NOMO-1 (cell line): ENCODE results near the gene LRP5.
"Not testable (repeated sequence)": the region's sequence is repeated elsewhere in the genome, so short reads cannot be mapped to it uniquely, and the experiment has no call there.

Experiments
- DNase-seq, 2 experiments: peaks; one replicate each; lab custom pipeline; 2025; ENCODE audit not compliant: unreplicated experiment in 2 of 2; lab: John Stamatoyannopoulos, UW

The LRP5 gene

DNA sequence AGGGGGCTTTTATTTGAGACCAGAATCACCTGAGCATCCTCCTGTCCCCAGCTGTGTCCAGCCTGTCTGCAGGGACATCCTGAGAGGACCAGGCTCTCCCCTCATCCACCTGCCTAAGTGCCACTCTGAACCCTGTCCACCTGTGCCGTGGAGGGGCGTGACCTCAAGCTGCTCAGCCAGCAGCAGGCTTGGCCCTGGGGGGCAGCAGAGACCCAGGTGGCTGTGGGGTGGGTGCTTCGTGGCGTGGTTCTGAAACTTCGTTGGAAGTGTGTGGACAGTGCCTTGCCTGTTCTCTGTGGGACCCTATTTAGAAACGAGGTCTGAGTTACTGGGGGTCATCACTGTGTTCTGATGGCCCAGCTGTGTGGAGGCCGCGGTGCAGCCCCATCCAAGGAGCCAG is 72.7 kb downstream of the LRP5 start:
- DNase-seq, result no peak

DNA sequence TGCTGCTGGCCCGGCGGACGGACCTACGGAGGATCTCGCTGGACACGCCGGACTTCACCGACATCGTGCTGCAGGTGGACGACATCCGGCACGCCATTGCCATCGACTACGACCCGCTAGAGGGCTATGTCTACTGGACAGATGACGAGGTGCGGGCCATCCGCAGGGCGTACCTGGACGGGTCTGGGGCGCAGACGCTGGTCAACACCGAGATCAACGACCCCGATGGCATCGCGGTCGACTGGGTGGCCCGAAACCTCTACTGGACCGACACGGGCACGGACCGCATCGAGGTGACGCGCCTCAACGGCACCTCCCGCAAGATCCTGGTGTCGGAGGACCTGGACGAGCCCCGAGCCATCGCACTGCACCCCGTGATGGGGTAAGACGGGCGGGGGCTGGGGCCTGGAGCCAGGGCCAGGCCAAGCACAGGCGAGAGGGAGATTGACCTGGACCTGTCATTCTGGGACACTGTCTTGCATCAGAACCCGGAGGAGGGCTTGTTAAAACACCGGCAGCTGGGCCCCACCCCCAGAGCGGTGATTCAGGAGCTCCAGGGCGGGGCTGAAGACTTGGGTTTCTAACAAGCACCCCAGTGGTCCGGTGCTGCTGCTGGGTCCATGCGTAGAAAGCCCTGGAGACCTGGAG is 74.1 kb downstream of the LRP5 start:
- no peak for DNase-seq

DNA sequence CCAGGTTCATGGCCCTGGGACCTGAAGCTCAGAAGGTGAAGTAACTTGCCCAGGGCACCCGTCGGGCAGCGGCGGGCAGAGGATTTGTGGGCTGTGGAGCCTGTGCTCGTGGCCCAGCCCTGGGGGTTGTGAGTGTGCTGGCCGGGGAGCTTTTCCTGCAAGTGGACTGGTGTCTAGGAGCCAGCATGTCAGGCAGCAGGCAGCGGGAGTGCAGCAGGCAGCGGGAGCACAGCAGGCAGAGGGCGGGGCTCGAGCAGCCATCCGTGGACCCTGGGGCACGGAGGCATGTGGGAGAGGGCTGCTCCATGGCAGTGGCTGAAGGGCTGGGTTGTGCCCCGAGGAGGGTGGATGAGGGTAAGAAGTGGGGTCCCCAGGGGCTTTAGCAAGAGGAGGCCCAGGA is 75.4 kb downstream of the LRP5 start:
- DNase-seq, result no peak

DNA sequence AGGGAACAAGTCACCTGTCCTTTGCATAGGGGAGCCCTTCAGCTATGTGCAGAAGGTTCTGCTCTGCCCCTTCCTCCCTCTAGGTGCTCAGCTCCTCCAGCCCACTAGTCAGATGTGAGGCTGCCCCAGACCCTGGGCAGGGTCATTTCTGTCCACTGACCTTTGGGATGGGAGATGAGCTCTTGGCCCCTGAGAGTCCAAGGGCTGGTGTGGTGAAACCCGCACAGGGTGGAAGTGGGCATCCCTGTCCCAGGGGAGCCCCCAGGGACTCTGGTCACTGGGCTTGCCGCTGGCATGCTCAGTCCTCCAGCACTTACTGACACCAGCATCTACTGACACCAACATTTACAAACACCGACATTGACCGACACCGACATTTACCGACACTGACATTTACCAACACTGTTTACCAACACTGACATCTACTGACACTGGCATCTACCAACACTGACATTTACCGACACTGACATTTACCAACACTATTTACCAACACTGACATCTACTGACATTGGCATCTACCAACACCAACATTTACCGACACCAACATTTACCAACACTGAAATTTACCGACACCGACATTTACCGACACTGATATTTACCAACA is 76.3 kb downstream of the LRP5 start:
- DNase-seq, result no peak

DNA sequence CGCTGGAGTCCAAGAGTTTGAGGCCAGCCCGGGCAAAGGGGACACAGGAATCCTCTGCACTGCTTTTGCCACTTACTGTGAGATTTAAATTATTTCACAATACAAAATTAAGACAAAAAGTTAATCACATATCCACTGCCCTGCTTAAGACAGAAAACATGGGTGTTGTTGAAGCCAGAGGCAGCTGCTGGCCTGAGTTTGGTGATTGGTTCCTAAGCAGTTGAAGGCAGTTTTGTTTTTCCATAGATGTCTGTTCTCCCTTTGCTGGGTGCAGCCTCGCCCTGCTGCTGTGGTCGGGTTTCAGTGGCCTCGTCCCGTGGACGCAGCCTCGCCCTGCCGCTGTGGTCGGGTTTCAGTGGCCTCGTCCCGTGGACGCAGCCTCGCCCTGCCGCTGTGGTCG is 77.9 kb downstream of the LRP5 start:
- no peak for DNase-seq

DNA sequence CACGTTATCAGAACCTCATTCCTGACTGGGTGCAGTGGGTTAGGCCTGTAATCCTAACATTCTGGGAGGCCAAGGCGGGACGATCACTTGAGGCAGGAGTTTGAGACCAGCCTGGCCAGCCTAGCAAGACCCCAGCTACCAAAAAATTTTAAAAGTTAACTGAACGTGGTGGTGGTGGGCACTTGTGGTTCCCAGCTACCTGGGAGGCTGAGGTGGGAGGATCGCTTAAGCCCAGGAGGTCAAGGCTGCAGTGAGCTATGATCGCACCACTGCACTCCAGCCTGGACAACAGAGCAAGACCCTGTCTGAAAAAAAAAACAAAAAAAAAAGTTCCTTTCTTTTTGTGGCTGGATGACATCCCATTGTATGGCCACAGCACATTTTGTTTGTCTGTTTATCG is 80.4 kb downstream of the LRP5 start:
- no peak for DNase-seq

DNA sequence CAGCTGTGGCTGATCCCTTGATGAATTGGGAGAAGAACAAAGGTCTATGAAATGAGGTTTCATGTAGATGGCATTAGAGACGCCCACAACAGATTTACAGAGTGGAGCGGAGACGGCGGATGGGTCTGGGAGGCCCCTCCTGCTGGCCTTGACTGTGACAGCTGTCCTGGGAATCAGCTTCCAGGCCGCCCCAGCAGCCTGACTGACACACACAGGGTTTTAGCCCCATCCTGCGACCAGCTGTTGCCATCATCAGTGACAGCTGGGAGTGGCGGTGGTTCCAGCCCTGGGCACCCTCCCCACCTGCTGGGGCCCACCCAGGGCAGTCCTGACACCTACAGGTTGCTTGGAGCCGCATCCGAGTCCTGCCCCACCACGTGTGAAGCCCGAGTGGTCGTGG is 84.1 kb downstream of the LRP5 start:
- DNase-seq, result no peak

DNA sequence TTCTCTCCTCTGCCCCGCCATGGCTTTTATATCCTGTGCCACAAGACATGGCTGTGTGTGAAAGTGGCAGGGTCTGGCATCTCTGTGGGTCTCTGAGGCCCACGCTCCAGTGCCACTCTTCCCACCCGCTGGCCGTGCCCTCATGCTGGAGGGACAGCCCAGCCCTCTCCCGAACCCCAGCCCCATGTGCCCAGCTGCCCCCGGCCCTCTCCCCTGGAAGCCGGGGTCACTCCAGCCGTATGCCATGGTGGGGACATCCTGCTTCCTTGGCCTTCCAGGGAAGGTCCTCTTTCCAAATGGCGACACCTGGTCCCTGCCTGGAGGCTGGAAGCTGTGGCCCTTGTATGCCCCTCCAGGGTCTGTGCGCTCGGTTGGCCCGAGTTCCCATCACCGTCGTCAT is 84.9 kb downstream of the LRP5 start:
- DNase-seq, result no peak

DNA sequence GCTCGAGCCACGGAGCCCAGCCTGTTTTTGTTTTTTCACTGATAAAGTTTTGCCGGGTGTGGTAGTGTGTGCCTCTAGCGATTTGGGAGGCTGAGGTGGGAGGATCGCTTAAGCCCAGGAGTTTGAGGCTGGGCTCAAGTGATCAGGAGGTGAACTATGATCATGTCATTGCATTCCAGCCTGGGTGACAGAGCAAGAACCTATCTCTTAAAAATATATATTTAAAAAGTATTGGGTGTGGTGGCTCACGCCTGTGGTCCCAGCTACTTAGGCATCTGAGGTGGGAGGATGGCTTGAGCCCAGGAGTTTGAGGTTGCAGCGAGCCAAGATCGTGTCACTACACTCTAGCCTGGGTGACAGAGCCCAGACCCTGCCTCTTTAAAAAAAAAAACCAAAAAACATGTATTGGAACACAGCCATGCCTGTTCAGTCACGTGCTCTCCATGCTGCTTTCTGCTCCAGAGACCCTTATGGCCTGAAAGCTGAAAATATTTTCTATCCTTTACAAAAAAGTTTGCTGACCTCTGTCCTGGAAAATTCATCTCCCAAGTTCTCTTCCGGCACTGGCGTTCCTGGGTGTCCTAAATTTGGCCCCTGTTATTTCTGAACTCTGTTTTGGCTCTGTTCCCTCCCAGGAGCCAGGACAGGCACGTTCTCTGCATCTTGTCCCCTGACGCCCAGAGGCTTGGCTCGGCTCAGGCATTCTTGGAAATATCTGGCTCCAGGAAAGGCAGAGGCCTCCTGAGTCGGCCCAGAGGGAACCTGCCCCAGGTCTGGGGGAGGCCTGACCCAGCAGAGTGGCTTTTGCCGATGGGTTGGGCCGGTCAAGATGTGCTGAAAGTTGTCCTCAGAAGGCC is 86.8 kb downstream of the LRP5 start:
- DNase-seq, result no peak

DNA sequence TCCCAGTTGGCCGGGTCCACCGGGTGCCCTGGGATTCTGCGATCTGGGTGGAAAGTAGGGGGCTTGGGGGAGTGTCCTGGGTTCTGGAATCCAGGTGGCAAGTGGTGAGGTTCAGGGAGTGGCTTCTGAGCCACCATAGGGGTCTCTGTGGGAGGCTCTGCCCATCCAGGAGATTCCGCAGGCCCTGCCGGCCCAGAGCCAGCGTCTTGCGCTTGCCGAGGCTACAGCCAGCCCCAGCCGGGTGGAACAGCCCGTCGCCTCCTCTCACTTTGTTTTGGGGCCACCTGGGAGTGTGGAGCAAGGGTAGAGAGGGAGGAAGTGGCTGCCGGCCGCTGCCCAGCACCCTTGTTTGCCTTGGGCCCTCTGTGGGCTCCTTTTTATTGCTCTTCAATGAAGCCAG is 87.5 kb downstream of the LRP5 start:
- DNase-seq, result no peak

DNA sequence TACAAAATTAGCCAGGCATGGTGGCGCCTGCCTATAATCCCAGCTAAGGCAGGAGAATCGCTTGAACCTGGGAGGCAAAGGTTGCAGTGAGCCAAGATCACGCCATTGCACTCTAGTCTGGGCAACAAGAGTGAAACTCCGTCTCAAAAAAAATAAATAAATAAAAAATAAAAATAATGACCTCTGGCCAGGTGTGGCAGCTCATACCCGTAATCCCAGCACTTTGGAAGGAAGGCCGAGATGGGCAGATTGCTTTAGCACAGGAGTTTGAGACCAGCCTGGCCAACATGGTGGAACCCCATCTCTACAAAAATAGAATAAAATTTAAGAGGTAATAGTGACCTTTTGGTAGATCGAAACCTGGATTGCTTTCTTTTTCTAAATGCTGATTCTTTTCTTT is 88.2 kb downstream of the LRP5 start:
- DNase-seq, result not testable (repeated sequence)

DNA sequence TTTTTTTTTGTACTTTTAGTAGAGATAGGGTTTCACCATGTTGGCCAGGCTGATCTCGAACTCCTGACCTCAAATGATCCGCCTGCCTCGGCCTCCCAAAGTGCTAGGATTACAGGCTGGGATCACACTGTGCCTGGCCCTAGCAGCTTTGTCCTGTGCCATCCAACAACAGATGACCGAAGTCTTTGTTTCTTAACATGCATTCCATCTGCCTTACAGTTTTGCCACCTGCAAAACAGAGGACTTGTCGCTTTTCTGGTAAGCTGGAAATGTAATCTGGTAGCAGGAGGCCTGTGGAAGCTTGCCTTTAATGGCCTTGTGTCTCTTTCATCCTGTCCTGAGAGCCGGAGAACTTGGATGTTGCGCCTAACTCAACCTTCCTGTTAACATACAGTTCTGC is 89.5 kb downstream of the LRP5 start:
- DNase-seq, result no peak

DNA sequence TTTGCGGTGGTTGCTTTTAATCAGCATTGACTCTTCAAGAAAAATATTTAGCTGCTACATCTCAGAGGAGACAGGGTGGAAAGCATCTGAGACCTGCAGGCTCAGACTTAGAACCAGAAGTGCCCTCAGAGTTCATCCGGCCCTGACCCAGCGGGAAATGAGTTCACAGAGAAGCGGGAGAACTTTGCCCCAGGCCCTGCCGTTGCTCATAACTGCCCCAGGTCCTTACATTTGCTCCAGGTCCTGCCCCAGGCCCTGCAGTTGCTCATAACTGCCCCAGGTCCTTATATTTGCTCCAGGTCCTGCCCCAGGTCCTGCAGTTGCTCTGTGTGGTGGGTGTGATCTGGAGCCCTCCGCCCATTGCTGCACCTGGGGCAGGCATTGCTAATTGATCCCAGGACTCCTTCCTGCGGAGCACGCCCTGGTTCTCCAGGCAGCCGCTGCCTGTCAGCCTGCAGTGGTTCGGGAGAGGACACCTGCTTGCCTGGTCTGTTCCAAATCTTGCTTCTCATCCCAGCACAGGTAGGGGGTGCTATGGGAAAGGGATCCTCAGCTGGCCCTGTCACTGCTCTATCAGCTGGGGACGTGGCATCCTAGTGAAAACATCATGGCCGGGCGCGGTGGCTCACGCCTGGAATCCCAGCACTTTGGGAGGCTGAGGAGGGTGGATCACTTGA is 90.1 kb downstream of the LRP5 start:
- DNase-seq, result no peak

DNA sequence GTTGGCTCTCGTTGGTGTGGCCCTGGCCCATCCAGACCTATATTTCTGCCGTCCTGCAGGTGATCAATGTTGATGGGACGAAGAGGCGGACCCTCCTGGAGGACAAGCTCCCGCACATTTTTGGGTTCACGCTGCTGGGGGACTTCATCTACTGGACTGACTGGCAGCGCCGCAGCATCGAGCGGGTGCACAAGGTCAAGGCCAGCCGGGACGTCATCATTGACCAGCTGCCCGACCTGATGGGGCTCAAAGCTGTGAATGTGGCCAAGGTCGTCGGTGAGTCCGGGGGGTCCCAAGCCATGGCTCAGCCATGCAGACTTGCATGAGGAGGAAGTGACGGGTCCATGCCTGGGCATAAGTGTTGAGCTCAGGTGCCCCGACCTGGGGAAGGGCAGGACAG is 91.0 kb downstream of the LRP5 start:
- DNase-seq, result no peak

DNA sequence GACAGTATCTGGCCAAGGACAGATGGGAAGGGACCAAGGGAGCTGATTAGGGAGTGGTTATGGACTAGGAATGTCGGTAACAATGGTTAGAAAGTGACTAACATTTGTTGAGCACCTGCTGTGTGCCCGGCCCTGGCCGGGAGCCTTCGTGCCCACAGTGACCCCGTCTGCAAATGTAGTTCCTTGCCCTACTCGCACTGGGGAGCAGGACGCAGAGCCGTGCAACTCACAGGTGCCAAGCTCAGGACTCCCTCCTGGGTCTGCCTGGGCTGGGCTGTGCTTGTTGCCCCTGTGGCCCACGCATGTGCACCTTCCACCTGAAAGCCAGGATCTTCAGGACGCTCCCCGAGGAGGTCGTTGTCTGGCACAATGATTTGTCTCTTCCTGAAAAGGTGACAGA is 91.4 kb downstream of the LRP5 start:
- DNase-seq, result no peak

DNA sequence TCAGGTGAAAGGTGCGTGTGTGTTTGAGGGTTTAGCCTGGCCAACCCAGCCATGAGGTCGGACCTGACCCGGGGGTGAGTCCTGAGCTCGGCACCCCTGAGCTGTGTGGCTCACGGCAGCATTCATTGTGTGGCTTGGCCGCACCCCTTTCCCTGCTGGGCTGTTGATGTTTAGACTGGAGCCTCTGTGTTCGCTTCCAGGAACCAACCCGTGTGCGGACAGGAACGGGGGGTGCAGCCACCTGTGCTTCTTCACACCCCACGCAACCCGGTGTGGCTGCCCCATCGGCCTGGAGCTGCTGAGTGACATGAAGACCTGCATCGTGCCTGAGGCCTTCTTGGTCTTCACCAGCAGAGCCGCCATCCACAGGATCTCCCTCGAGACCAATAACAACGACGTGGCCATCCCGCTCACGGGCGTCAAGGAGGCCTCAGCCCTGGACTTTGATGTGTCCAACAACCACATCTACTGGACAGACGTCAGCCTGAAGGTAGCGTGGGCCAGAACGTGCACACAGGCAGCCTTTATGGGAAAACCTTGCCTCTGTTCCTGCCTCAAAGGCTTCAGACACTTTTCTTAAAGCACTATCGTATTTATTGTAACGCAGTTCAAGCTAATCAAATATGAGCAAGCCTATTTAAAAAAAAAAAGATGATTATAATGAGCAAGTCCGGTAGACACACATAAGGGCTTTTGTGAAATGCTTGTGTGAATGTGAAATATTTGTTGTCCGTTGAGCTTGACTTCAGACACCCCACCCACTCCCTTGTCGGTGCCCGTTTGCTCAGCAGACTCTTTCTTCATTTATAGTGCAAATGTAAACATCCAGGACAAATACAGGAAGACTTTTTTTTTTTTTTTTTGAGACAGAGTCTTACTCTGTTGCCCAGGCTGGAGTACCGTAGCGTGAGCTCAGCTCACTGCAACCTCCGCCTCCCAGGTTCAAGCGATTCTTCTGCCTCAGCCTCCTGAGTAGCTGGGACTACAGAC is 94.2 kb downstream of the LRP5 start:
- no peak for DNase-seq

DNA sequence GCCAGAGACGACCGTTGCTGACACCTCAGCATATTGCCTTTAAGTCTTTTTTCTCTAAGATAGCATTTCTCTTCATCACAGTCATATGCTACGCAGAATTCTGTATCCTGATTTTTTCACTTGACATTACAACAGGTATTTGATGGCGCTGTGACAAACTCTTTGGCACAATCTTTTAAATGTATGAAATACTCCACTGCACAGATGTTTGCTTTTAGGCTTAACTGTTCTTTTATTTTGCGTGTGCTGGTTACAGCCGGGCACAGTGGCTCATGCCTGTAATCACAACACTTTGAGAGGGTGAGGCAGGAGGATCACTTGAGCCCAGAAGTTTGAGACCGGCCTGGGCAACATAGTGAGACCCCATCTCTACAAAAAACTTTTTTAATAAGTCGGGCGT is 96.1 kb downstream of the LRP5 start:
- DNase-seq, result no peak

DNA sequence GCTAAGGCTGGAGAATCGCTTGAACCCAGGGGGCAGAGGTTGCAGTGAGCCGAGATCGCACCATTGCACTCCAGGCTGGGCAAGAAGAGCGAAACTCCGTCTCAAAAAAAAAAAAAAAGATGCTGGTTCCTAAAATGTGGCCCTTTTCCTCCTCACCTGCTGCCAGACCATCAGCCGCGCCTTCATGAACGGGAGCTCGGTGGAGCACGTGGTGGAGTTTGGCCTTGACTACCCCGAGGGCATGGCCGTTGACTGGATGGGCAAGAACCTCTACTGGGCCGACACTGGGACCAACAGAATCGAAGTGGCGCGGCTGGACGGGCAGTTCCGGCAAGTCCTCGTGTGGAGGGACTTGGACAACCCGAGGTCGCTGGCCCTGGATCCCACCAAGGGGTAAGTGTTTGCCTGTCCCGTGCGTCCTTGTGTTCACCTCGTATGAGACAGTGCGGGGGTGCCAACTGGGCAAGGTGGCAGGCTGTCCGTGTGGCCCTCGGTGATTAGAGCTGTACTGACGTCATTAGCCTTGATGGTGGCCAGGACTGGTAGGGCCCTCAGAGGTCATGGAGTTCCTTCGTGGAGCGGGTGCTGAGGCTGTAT is 97.5 kb downstream of the LRP5 start:
- DNase-seq, result no peak

DNA sequence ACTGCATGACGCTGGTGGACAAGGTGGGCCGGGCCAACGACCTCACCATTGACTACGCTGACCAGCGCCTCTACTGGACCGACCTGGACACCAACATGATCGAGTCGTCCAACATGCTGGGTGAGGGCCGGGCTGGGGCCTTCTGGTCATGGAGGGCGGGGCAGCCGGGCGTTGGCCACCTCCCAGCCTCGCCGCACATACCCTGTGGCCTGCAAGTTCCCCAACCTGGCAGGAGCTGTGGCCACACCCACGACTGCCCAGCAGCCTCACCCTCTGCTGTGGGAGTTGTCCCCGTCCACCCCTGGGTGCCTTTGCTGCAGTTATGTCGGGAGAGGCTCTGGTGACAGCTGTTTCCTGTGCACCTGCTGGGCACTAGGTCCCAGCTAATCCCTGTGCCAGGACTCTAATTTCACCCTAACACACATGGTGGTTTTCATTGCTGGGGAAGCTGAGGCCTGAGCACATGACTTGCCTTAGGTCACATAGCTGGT is 99.2 kb downstream of the LRP5 start:
- DNase-seq, result no peak
